HepG2 (cell line): ENCODE data around the gene RBBP6. TPM values are rescaled to one million over a fixed set of nuclear protein-coding genes. Genes with fewer than 3 reads are reported as not detected.

Experiments
- HDAC1 ChIP-seq: sonication (generic); formaldehyde crosslinking; IDR thresholded peaks from 2 replicates; pipeline ENCODE4 v1.5.1; 2020; ENCODE audit warnings: mild to moderate bottlenecking, missing genetic modification reagents
- JUNB ChIP-seq: sonication (generic); formaldehyde crosslinking; IDR thresholded peaks from 2 replicates; pipeline ENCODE4 v1.8.0; 2022; ENCODE audit warnings: missing genetic modification reagents, mild to moderate bottlenecking, borderline replicate concordance
- MBD4 ChIP-seq: IDR thresholded peaks from 2 replicates; pipeline ENCODE4 v1.6.1; 2012; ENCODE audit warnings: low read length, inconsistent platforms, borderline replicate concordance
- NFE2L2 ChIP-seq: fragments of 150-350 bp; IDR thresholded peaks from 2 replicates; pipeline ENCODE4 v1.6.1; 2014; ENCODE audit warnings: low read length
- PHF20 ChIP-seq: sonication (generic); formaldehyde crosslinking; IDR thresholded peaks from 2 replicates; pipeline ENCODE4 v1.5.0; 2020; ENCODE audit warnings: mild to moderate bottlenecking, missing genetic modification reagents
- PPARG ChIP-seq: conservative IDR thresholded peaks from 2 replicates; pipeline ENCODE4 v1.6.1; 2016; ENCODE audit warnings: missing biosample characterization, missing genetic modification reagents
- RFX5 ChIP-seq: IDR thresholded peaks from 2 replicates; pipeline ENCODE4 v1.6.1; 2011; ENCODE audit warnings: low read depth, low read length, improper control_type of control experiment
- RNF2 ChIP-seq: fragments of 450-650 bp; conservative IDR thresholded peaks from 2 replicates; pipeline ENCODE4 v1.6.1; 2016; ENCODE audit warnings: low read depth
- SOX13 ChIP-seq, 3 experiments: fragments of 450-650 bp in 1 of 3; sonication (generic) in 1 of 3; formaldehyde crosslinking in 1 of 3; IDR thresholded peaks in 2 of 3; conservative IDR thresholded peaks in 1 of 3; 2 replicates each; pipeline versions ENCODE4 v1.5.0 to v1.6.1; 2016 to 2020; ENCODE audit warnings: antibody characterized with exemption in 1 of 3, mild to moderate bottlenecking in 1 of 3, missing compliant biosample characterization in 1 of 3, missing genetic modification reagents in 1 of 3, moderate library complexity in 1 of 3
- SUZ12 ChIP-seq: fragments of 150-350 bp; IDR thresholded peaks from 2 replicates; pipeline ENCODE4 v1.6.1; 2014; ENCODE audit warnings: low read depth, low read length
- SYNCRIP ChIP-seq: fragments of 200-400 bp; formaldehyde crosslinking; IDR thresholded peaks from 2 replicates; pipeline ENCODE4 v1.6.1; 2018; ENCODE audit warnings: mild to moderate bottlenecking, low read depth, low read length; ENCODE audit not compliant: insufficient read depth
- UBTF ChIP-seq: sonication (generic); formaldehyde crosslinking; IDR thresholded peaks from 2 replicates; pipeline ENCODE4 v1.4.0; 2020; ENCODE audit warnings: mild to moderate bottlenecking, missing genetic modification reagents
- ZKSCAN8 ChIP-seq: IDR thresholded peaks from 2 replicates; pipeline ENCODE4 v1.6.1; 2016; ENCODE audit warnings: borderline replicate concordance, missing genetic modification reagents, missing compliant biosample characterization
- ZNF550 ChIP-seq: sonication (generic); formaldehyde crosslinking; IDR thresholded peaks from 2 replicates; pipeline ENCODE4 v1.4.0; 2020; ENCODE audit warnings: mild to moderate bottlenecking, missing genetic modification reagents, borderline replicate concordance
- ZNF652 ChIP-seq: IDR thresholded peaks from 2 replicates; pipeline ENCODE4 v1.6.1; 2016; ENCODE audit warnings: low read depth, borderline replicate concordance
- ZNF713 ChIP-seq: sonication (generic); formaldehyde crosslinking; IDR thresholded peaks from 2 replicates; pipeline ENCODE4 v1.4.0; 2020; ENCODE audit warnings: mild to moderate bottlenecking, missing genetic modification reagents
- polyA plus RNA-seq, 8 experiments: library from polyadenylated mRNA; depleted of rRNA in 3 of 8; stranded (reverse) in 7 of 8; unstranded in 1 of 8; fragments of >200 nt; fragmentation: Illumina TruSeq in 4 of 8; extraction: Trizol in 4 of 8; gene quantifications; 2 replicates each; pipeline versions ENCODE4 v1.2.1 to v1.2.3, GENCODE V29; 2011 to 2016; ENCODE audit warnings: low read depth in 4 of 8, missing spikeins in 1 of 8, mixed read lengths in 1 of 8; ENCODE audit not compliant: insufficient read depth in 1 of 8
- total RNA-seq, 5 experiments: library from RNA; depleted of rRNA; stranded (reverse); fragments of >200 nt; fragmentation: Illumina TruSeq; extraction: Trizol; gene quantifications; 2 replicates each; pipeline ENCODE4 v1.2.3, GENCODE V29; 2016; ENCODE audit warnings: low read depth in 1 of 5
- TF ChIP-seq, protein P1 (sequence below): sonication (generic); formaldehyde crosslinking; IDR thresholded peaks from 2 replicates; pipeline ENCODE4 v1.4.0; 2020; ENCODE audit warnings: low read depth, mild to moderate bottlenecking, missing genetic modification reagents
- TF ChIP-seq, protein P2 (sequence below): IDR thresholded peaks from 2 replicates; pipeline ENCODE4 v1.6.1; 2012; ENCODE audit warnings: inconsistent platforms
- TF ChIP-seq, protein P3 (sequence below): sonication (generic); formaldehyde crosslinking; IDR thresholded peaks from 2 replicates; pipeline ENCODE4 v1.4.0; 2020; ENCODE audit warnings: missing genetic modification reagents, mild to moderate bottlenecking, borderline replicate concordance
- TF ChIP-seq, protein P4 (sequence below): sonication (generic); formaldehyde crosslinking; IDR thresholded peaks from 2 replicates; pipeline ENCODE4 v1.4.0; 2020; ENCODE audit warnings: missing genetic modification reagents

Gene RBBP6
- total and polyA plus RNA-seq, 2 of the 13 experiments (the other 11 are each of a cell fraction or from before 2014, with no cell fraction given): 37.1 to 70.9 TPM

- TF ChIP-seq UBTF (peak; percentile 98), ZKSCAN8 (CRISPR knock-in tag) (no peak; the same call in none of the 2 replicates), JUNB (no peak), ZNF713 (no peak; the same call in 1 of the 2 replicates), ZNF652 (CRISPR knock-in tag) (no peak; the same call in 1 of the 2 replicates), SOX13 (IDR thresholded peaks at IDR 0.05) (peak; percentile 53; the same call in 1 of the 2 replicates), SOX13 (CRISPR knock-in tag; conservative IDR thresholded peaks at IDR 0.05 in 1 of 2, IDR thresholded peaks at IDR 0.05 in 1 of 2) (peak in 1 of 2 experiments; percentile 78; a peak in 1 of 4 replicates), NFE2L2 (no peak), RNF2 (peak; percentile 82), HDAC1 (CRISPR knock-in tag) (peak; percentile 92), PPARG (CRISPR knock-in tag) (peak; percentile 76; the same call in 1 of the 2 replicates), SUZ12 (no peak), MBD4 (no peak), PHF20 (peak; percentile 53; the same call in 1 of the 2 replicates), SYNCRIP (no peak), RFX5 (peak; percentile 58), ZNF550 (CRISPR knock-in tag) (no peak)
- TF ChIP-seq, protein P1, sequence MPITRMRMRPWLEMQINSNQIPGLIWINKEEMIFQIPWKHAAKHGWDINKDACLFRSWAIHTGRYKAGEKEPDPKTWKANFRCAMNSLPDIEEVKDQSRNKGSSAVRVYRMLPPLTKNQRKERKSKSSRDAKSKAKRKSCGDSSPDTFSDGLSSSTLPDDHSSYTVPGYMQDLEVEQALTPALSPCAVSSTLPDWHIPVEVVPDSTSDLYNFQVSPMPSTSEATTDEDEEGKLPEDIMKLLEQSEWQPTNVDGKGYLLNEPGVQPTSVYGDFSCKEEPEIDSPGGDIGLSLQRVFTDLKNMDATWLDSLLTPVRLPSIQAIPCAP (CRISPR knock-in tag): 0 out of 2 replicates have a peak, but pooled peaks have one; percentile 21
- TF ChIP-seq, protein P2, sequence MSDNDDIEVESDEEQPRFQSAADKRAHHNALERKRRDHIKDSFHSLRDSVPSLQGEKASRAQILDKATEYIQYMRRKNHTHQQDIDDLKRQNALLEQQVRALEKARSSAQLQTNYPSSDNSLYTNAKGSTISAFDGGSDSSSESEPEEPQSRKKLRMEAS: peak; percentile 91
- TF ChIP-seq, protein P3, sequence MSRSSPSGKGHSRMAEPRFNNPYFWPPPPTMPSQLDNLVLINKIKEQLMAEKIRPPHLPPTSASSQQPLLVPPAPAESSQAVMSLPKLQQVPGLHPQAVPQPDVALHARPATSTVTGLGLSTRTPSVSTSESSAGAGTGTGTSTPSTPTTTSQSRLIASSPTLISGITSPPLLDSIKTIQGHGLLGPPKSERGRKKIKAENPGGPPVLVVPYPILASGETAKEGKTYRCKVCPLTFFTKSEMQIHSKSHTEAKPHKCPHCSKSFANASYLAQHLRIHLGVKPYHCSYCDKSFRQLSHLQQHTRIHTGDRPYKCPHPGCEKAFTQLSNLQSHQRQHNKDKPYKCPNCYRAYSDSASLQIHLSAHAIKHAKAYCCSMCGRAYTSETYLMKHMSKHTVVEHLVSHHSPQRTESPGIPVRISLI (CRISPR knock-in tag): peak; percentile 23; the same call in 1 of the 2 replicates
- TF ChIP-seq, protein P4, sequence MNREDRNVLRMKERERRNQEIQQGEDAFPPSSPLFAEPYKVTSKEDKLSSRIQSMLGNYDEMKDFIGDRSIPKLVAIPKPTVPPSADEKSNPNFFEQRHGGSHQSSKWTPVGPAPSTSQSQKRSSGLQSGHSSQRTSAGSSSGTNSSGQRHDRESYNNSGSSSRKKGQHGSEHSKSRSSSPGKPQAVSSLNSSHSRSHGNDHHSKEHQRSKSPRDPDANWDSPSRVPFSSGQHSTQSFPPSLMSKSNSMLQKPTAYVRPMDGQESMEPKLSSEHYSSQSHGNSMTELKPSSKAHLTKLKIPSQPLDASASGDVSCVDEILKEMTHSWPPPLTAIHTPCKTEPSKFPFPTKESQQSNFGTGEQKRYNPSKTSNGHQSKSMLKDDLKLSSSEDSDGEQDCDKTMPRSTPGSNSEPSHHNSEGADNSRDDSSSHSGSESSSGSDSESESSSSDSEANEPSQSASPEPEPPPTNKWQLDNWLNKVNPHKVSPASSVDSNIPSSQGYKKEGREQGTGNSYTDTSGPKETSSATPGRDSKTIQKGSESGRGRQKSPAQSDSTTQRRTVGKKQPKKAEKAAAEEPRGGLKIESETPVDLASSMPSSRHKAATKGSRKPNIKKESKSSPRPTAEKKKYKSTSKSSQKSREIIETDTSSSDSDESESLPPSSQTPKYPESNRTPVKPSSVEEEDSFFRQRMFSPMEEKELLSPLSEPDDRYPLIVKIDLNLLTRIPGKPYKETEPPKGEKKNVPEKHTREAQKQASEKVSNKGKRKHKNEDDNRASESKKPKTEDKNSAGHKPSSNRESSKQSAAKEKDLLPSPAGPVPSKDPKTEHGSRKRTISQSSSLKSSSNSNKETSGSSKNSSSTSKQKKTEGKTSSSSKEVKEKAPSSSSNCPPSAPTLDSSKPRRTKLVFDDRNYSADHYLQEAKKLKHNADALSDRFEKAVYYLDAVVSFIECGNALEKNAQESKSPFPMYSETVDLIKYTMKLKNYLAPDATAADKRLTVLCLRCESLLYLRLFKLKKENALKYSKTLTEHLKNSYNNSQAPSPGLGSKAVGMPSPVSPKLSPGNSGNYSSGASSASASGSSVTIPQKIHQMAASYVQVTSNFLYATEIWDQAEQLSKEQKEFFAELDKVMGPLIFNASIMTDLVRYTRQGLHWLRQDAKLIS (CRISPR knock-in tag): peak; percentile 92
Observed at GRCh38 chr16:24539295-24539849, at the start of gene RBBP6 (continued).
